Tibial nerve (tissue), 4 donors: ENCODE results near the gene CAV3.

Experiments
- CTCF ChIP-seq, 5 experiments: fragments of 200-600 bp in 3 of 5; fragments of 450-650 bp in 2 of 5; sonication (generic) in 3 of 5; IDR thresholded peaks; one replicate each; pipeline ENCODE4 v1.5.1; 2016 to 2019; ENCODE audit warnings: antibody characterized with exemption in 5 of 5, mild to moderate bottlenecking in 3 of 5, moderate library complexity in 2 of 5
- EP300 ChIP-seq, 2 donors: sonication (generic); formaldehyde crosslinking; IDR thresholded peaks; one replicate each; pipeline ENCODE4 v1.6.1; 2017; ENCODE audit warnings: antibody characterized with exemption in 2 of 2, mild to moderate bottlenecking in 1 of 2
- POLR2A ChIP-seq, 2 donors: fragments of 450-650 bp; IDR thresholded peaks; one replicate each; pipeline ENCODE4 v1.6.1; 2017; ENCODE audit warnings: antibody characterized with exemption in 2 of 2, mild to moderate bottlenecking in 2 of 2, moderate library complexity in 2 of 2

GRCh38 chr3:8767256-8767666 lies 33.7 kb downstream of the CAV3 start:
- TF ChIP-seq CTCF (IDR thresholded peaks at IDR 0.05), result no peak
- no peak for TF ChIP-seq POLR2A (IDR thresholded peaks at IDR 0.05)
- TF ChIP-seq EP300 (IDR thresholded peaks at IDR 0.05), result no peak
